Right lobe of liver (tissue), 4 donors: ENCODE measurements around the gene PLEKHG2.

ENCODE experiments used
- CTCF ChIP-seq, 4 donors: fragments of 200-600 bp in 3 of 4; fragments of 450-650 bp in 1 of 4; IDR thresholded peaks; one replicate each; pipeline versions ENCODE4 v1.5.1 to v1.8.0; 2016 to 2022; ENCODE audit warnings: antibody characterized with exemption in 4 of 4, mild to moderate bottlenecking in 2 of 4
- POLR2A ChIP-seq: fragments of 450-650 bp; IDR thresholded peaks from one replicate; pipeline ENCODE4 v1.6.1; 2017; ENCODE audit warnings: antibody characterized with exemption, mild to moderate bottlenecking
- donor health status: DM: no; HTN: no; CAD: no.
- donor health status: DM: no; HTN: no; CAD: no.
- donor health status: DM: no; HTN: yes; CAD: no.

- no peak for TF ChIP-seq CTCF (IDR thresholded peaks at IDR 0.05)
- TF ChIP-seq POLR2A = no peak
Measured at GRCh38 chr19:39377373-39378362, 34.8 kb upstream of the PLEKHG2 start.
